GM12891 (cell line): ENCODE measurements around the gene RHCG.

Experiments used
- POLR2A ChIP-seq: IDR thresholded peaks from 2 replicates; pipeline ENCODE4 v1.6.1; 2011; ENCODE audit warnings: low read depth, low read length, control low read depth
- TAF1 ChIP-seq: IDR thresholded peaks from 2 replicates; pipeline ENCODE4 v1.6.1; 2011; ENCODE audit warnings: low read depth, low read length, control low read depth

DNA sequence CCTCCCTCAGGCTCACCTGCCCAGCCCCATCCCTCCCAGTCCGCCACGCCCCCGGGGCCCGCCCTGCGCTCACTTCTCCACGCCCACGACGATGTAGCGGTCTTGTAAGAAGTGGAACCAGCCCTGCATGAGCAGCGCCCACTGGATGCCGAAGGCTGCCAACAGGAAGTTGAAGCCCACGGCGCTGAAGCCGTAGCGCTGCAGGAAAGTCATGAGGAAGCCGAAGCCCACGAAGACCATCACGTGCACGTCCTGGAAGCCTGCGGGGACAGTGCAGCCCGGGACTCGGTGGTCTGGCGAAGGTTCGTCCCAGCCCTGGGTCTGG, 9.7 kb downstream of the RHCG start:
- TF ChIP-seq POLR2A (no peak), TAF1 (no peak)
